SJSA1 (cell line): ENCODE results near the gene HBS1L. TPM values are rescaled to one million over a fixed set of nuclear protein-coding genes. Genes with fewer than 3 reads are reported as not detected.

Experiments
- DNase-seq, 2 experiments: peaks; one replicate each; pipeline ENCODE4 v3.0.0-alpha.2; 2015 to 2020; ENCODE audit warnings: low spot score in 2 of 2, low read depth in 1 of 2
- H3K27ac ChIP-seq: fragments of 250-450 bp; sonication (Bioruptor Pico); 2 replicates; pipeline ENCODE4 v1.5.1; 2020; ENCODE audit warnings: mild to moderate bottlenecking, moderate library complexity
- H3K27me3 ChIP-seq: fragments of 250-450 bp; sonication (Bioruptor Pico); replicated peaks from 2 replicates; pipeline ENCODE4 v1.5.1; 2020; ENCODE audit warnings: mild to moderate bottlenecking, moderate library complexity
- H3K36me3 ChIP-seq: fragments of 250-450 bp; sonication (Bioruptor Pico); 2 replicates; pipeline ENCODE4 v1.5.1; 2020; ENCODE audit warnings: mild to moderate bottlenecking
- H3K4me1 ChIP-seq: fragments of 250-450 bp; sonication (Bioruptor Pico); replicated peaks from 2 replicates; pipeline ENCODE4 v1.6.1; 2021; ENCODE audit warnings: mild to moderate bottlenecking
- H3K4me3 ChIP-seq: fragments of 250-450 bp; sonication (Bioruptor Pico); 2 replicates; pipeline ENCODE4 v1.5.1; 2020; ENCODE audit warnings: mild to moderate bottlenecking
- H3K9me3 ChIP-seq: fragments of 250-450 bp; sonication (Bioruptor Pico); replicated peaks from 2 replicates; pipeline ENCODE4 v1.5.1; 2020; ENCODE audit warnings: mild to moderate bottlenecking
- total RNA-seq: library from RNA; depleted of rRNA; stranded (reverse); fragments of >200 nt; shearing (Covaris generic); gene quantifications from 2 replicates; pipeline ENCODE4 v1.2.3, GENCODE V29; 2014

The HBS1L gene
- total RNA-seq, 1 experiment from 2014 or later = 154 TPM

DNA sequence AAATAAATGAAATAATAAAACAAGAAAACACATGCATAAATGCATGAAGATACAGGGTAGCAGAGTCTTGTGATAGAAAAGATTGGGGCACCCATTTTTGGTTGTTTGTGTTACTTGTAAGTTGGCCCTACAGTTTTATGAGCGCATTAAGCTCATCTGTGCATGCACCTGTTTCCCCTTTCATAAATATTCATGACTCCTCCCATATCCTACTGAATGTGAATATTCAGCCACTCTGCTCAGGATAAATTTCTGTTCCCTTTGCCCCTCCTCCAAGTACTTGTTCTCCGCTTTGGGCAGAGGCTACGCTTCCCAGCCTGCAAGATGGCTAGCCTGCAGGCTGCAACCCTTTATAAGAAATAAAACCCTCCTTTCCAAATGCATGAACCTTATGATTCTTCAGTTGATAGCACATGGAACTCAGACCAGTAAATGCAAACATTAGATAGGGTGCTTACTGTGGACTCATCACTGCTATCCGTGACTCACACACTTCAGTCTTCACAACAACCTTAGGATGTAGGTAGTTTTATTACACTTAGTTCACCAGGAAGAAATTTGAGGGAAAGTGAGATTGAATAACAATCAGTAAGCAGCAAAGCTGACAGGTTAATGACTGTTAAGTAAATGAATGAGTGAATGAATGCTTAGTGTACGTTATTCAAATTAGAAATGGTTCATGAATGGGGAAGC, 119.7 kb downstream of the HBS1L start:
- H3K4me1 ChIP-seq = peaks cover 13% of the 10 kb centered on the region
- no peak for DNase-seq
- H3K27me3 ChIP-seq = no peaks in the 10 kb centered on the region
- H3K27ac ChIP-seq = no peak overlapping the region
- no peaks in the 10 kb centered on the region for H3K9me3 ChIP-seq
- H3K4me3 ChIP-seq = no peak overlapping the region
- H3K36me3 ChIP-seq = no peaks in the 10 kb centered on the region

DNA sequence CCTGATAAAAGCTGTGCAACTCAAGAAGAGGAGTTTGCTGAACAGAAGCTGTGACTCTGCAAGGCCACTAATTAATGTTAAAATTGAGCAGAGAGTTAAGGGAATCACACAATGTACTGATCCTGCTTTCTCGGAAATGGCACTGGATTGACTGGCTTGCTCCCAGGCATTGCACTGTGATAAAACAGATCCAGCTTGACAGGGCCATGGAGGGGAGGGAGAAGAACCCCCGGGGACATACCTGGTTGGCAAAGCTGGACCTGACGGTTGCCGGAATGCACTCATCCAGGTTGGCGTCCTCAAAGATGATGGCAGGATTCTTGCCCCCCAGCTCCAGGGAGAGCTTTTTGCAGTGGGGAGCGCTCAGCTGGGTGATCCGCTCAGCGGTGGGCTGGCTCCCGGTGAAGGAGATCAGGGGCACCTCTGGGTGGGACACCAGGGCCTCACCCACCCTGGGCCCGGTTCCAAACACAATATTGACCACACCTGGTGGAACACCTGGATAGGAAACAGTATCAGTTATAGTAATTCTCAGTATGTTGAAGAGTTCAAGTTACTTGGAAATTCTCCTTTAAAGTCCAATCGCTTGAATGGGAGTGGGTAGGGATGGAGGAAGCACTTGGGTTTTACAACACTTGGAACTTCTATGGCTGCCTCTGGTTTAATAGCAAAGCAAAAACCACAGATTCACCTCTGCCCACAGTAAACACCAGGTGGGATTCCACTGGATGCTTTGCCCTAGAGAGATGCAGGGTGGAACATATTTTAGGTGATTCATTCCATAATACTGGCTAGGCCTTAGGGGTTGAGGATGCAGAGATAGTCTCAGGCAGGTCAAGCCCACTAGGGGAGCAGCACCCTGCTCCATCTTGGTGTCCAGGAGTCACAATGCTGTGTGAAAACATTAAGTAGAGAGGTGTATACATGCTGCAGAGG, 121.8 kb downstream of the HBS1L start:
- Histone ChIP-seq H3K27ac (no peak overlapping the region), H3K27me3 (no peaks in the 10 kb centered on the region), H3K4me1 (peaks cover 12% of the 10 kb centered on the region), H3K4me3 (no peak overlapping the region), H3K36me3 (no peaks in the 10 kb centered on the region), H3K9me3 (no peaks in the 10 kb centered on the region)
- DNase-seq = no peak

- DNase-seq = no peak
- Histone ChIP-seq H3K36me3 (no peaks in the 10 kb centered on the region), H3K9me3 (no peaks in the 10 kb centered on the region), H3K4me3 (no peak overlapping the region), H3K27ac (no peak overlapping the region), H3K4me1 (peaks cover 5% of the 10 kb centered on the region), H3K27me3 (no peaks in the 10 kb centered on the region)
These were observed 122.5 kb downstream of the HBS1L start for GRCh38 chr6:134932098-134932497.

DNA sequence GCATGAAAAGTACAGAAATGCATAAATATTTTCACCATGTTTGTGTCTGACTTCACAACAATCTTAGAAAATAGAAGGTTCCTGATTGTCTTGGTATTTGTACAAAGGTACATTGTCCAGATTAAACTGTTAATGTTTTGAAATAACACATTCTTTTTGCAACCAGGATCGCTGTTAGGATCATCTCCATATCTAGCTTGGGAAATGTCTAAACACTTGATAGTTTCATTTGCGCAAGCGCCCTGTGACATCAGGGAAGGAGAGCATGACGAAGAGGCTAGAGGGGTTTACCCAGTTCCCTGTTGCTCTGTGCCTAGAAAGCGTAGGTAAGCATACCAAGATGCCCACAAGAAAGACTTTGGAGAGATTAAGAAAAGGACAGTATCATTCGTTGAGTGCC, 124.2 kb downstream of the HBS1L start:
- Histone ChIP-seq H3K4me1 (no peaks in the 10 kb centered on the region), H3K9me3 (no peaks in the 10 kb centered on the region), H3K27ac (no peak overlapping the region), H3K36me3 (no peaks in the 10 kb centered on the region), H3K4me3 (no peak overlapping the region), H3K27me3 (no peaks in the 10 kb centered on the region)
- no peak for DNase-seq

GRCh38 chr6:134928151-134928900, 126.3 kb downstream of the HBS1L start:
- H3K9me3 ChIP-seq = no peaks in the 10 kb centered on the region
- no peaks in the 10 kb centered on the region for H3K27me3 ChIP-seq
- no peak for DNase-seq
- no peak overlapping the region for H3K4me3 ChIP-seq
- H3K36me3 ChIP-seq = no peaks in the 10 kb centered on the region
- no peaks in the 10 kb centered on the region for H3K4me1 ChIP-seq
- H3K27ac ChIP-seq = no peak overlapping the region

DNA sequence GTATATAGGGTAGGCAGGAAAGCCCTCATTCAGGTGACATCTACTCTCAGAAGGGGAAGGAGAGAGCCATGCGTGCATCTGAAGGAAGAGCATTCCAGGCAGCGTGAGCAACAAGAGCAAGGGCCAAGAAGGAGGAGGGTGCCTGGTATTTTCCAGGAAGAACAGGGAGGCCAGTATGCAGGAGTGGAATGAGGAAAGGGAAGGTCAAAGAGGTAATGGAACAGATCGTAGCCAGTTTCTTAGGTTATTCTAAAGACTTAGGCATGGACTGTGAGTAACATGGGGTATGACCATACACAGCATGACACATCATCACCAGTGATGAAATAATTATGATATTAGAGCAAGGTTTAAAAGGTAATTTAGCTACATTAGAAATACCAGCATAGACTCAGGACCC, 128.8 kb downstream of the HBS1L start:
- H3K4me3 ChIP-seq = no peak overlapping the region
- H3K27me3 ChIP-seq = no peaks in the 10 kb centered on the region
- no peaks in the 10 kb centered on the region for H3K4me1 ChIP-seq
- no peak for DNase-seq
- no peak overlapping the region for H3K27ac ChIP-seq
- no peaks in the 10 kb centered on the region for H3K9me3 ChIP-seq
- no peaks in the 10 kb centered on the region for H3K36me3 ChIP-seq

DNA sequence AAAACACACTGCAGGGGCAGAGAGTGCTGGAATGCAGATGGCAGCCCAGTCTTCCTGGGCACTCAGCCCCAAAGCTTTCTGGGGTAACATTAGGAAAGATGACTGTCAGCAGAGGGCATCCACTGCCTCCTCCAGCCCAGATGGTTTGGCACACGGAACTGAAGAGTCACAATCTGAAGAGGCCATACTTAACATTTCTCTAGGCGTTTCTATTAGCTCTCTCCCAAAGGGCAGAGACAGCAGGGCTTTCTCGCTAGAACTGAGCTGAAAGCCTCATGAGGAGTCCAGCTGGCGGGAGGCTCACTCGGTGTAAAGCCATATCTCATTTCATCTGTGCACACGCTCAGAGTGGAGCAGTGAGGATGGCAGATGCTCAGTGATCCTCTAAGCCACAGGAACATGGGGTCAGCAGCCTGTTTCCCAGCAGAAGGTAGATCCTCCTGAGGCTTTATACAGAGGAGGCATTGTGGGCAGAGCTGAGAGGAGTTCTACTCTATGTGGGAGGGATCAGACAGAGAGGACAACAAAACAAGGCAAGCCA, 132.8 kb downstream of the HBS1L start:
- DNase-seq = no peak
- Histone ChIP-seq H3K27ac (no peak overlapping the region), H3K36me3 (no peaks in the 10 kb centered on the region), H3K4me1 (no peaks in the 10 kb centered on the region), H3K4me3 (no peak overlapping the region), H3K27me3 (no peaks in the 10 kb centered on the region), H3K9me3 (no peaks in the 10 kb centered on the region)

GRCh38 chr6:134921276-134921675, 133.3 kb downstream of the HBS1L start:
- H3K27ac ChIP-seq = no peak overlapping the region
- no peaks in the 10 kb centered on the region for H3K27me3 ChIP-seq
- no peaks in the 10 kb centered on the region for H3K36me3 ChIP-seq
- no peaks in the 10 kb centered on the region for H3K9me3 ChIP-seq
- H3K4me1 ChIP-seq = no peaks in the 10 kb centered on the region
- H3K4me3 ChIP-seq = no peak overlapping the region
- no peak for DNase-seq

DNA sequence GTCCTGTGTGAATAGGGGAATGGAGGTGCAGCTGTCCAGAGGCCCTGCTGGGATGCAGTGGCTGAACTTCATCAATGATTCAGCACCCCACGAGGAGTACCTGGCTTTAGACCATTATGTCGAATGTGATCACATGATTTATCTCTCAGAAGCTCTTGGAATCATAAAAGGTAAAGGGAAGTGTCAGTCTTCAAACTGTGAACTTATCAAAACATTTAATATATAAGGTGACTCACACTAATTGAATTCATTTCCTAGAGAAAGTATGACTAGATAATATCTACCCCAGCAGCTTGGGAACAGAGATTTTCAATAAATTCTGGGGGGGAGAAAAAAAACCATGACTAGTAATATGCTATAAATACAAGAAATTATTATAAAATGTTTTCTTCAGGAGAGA, 134.2 kb downstream of the HBS1L start:
- H3K27me3 ChIP-seq = no peaks in the 10 kb centered on the region
- no peak overlapping the region for H3K27ac ChIP-seq
- no peaks in the 10 kb centered on the region for H3K36me3 ChIP-seq
- no peak for DNase-seq
- H3K9me3 ChIP-seq = no peaks in the 10 kb centered on the region
- no peaks in the 10 kb centered on the region for H3K4me1 ChIP-seq
- H3K4me3 ChIP-seq = no peak overlapping the region

GRCh38 chr6:134918418-134918961, 136.1 kb downstream of the HBS1L start:
- H3K4me3 ChIP-seq = no peak overlapping the region
- no peak overlapping the region for H3K27ac ChIP-seq
- no peaks in the 10 kb centered on the region for H3K36me3 ChIP-seq
- H3K27me3 ChIP-seq = no peaks in the 10 kb centered on the region
- DNase-seq = no peak
- no peaks in the 10 kb centered on the region for H3K4me1 ChIP-seq
- H3K9me3 ChIP-seq = no peaks in the 10 kb centered on the region

DNA sequence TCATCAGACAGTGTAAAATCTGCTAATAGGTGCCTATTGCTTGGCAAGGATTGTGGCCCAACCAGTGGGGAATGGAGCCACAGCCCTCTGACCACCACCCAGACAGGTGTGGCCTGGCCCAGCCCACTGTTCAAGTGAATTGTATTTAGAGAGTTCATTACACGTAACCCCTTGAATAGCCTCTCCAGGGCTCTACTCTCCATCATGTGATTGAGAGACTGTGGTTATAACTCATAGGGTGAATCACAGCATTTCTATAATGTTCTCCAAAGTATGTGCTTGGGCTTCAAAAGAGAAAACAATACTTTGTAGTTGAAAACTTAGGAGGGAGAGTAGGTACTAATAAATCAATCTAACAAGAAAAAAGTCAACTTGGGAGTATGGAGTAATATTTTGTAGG, 143.1 kb downstream of the HBS1L start:
- Histone ChIP-seq H3K36me3 (no peaks in the 10 kb centered on the region), H3K4me3 (no peak overlapping the region), H3K27ac (no peak overlapping the region), H3K9me3 (no peaks in the 10 kb centered on the region), H3K4me1 (peaks cover 23% of the 10 kb centered on the region), H3K27me3 (no peaks in the 10 kb centered on the region)
- peak in 1 of 2 experiments; percentile 18 for DNase-seq

DNA sequence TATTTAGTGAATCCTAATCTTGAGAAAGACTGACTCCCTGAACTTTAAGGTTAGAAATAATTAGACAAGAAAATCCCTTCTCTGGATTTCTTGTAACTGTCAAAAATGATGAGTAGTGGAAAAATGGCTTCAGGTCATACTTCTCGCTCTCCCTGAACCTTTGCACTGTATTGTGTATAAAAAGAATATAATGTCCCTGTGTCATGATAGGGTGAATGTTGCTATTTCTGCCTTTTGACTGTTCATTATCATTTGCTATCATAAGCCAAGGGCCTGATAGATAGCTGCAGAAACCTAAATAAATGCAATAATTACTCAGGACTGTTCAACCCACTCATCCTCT, 144.1 kb downstream of the HBS1L start:
- DNase-seq = no peak
- H3K36me3 ChIP-seq = no peaks in the 10 kb centered on the region
- no peak overlapping the region for H3K27ac ChIP-seq
- no peaks in the 10 kb centered on the region for H3K27me3 ChIP-seq
- peaks cover 23% of the 10 kb centered on the region for H3K4me1 ChIP-seq
- no peaks in the 10 kb centered on the region for H3K9me3 ChIP-seq
- no peak overlapping the region for H3K4me3 ChIP-seq
